Heart left ventricle (tissue), 16 donors: ENCODE measurements around the gene FABP3. TPM values are rescaled to one million over a fixed set of nuclear protein-coding genes. Genes with fewer than 3 reads are reported as not detected.
A peak's percentile ranks its signal among the peaks of the same experiment; 100 is the strongest.

Experiments
- ATAC-seq, 4 donors: fragments of 200-7000 bp; cut with Tn5 transposase; one replicate each; pipeline ENCODE4 v1.9.1; 2020 to 2022; ENCODE audit warnings: moderate library complexity in 4 of 4, mild to moderate bottlenecking in 3 of 4, moderate number of reproducible peaks in 1 of 4
- DNase-seq, 5 donors: peaks; one replicate each; pipeline ENCODE4 v3.0.0-alpha.2; 2020
- H3K27ac ChIP-seq, 12 donors: fragments of 200-600 bp; sonication (generic) in 4 of 12; one replicate each; pipeline versions ENCODE4 v1.5.0 to v1.8.0; 2016 to 2022; ENCODE audit warnings: mild to moderate bottlenecking in 2 of 12
- H3K27me3 ChIP-seq, 9 donors: fragments of 200-600 bp; sonication (generic) in 2 of 9; one replicate each; pipeline versions ENCODE4 v1.5.1 to v1.8.0; 2016 to 2022; ENCODE audit warnings: mild to moderate bottlenecking in 3 of 9
- H3K36me3 ChIP-seq, 9 donors: fragments of 200-600 bp; sonication (generic) in 2 of 9; one replicate each; pipeline versions ENCODE4 v1.5.0 to v1.8.0; 2018 to 2022; ENCODE audit warnings: mild to moderate bottlenecking in 2 of 9
- H3K4me1 ChIP-seq, 12 donors: fragments of 200-600 bp; sonication (generic) in 4 of 12; one replicate each; pipeline versions ENCODE4 v1.5.0 to v1.8.0; 2016 to 2022; ENCODE audit warnings: mild to moderate bottlenecking in 3 of 12
- H3K4me3 ChIP-seq, 12 donors: fragments of 200-600 bp; sonication (generic) in 4 of 12; one replicate each; pipeline versions ENCODE4 v1.5.0 to v1.8.0; 2017 to 2022; ENCODE audit warnings: mild to moderate bottlenecking in 9 of 12, moderate library complexity in 4 of 12
- H3K9me3 ChIP-seq, 12 donors: fragments of 200-600 bp; sonication (generic) in 4 of 12; one replicate each; pipeline versions ENCODE4 v1.5.0 to v1.8.0; 2016 to 2022; ENCODE audit warnings: mild to moderate bottlenecking in 1 of 12
- POLR2A ChIP-seq, 2 donors: fragments of 450-650 bp; IDR thresholded peaks; one replicate each; pipeline ENCODE4 v1.6.1; 2017; ENCODE audit warnings: antibody characterized with exemption in 2 of 2, mild to moderate bottlenecking in 2 of 2, moderate library complexity in 2 of 2
- WGBS, 4 donors: extraction: QIAGEN DNeasy Blood & Tissue Kit in 2 of 4; methylation state at CpG; one replicate each; pipeline versions ENCODE4 v1.1.5 to v1.1.7; 2013 to 2018; 5-methylcytosine and 5-hydroxymethylcytosine counted together
- intact Hi-C, 10 donors: fragments of 100-400 bp; cut with DNase I; formaldehyde crosslinking; loops; one replicate each; pipeline versions ENCODE4 v1.11.1 to v1.14.2; 2022
- polyA plus RNA-seq, 2 donors: library from polyadenylated mRNA; stranded (reverse); fragments of 200-250 nt; gene quantifications; one replicate each; pipeline ENCODE4 v1.2.3, GENCODE V29; 2013
- total RNA-seq, 9 donors: library from RNA; depleted of rRNA in 2 of 9; stranded (reverse); fragments of >200 nt in 2 of 9; fragmentation: NEBNext Ultra II Directional in 3 of 9; extraction: Animal tissue kit (Norgen Biotek cat#: 25700) in 3 of 9; gene quantifications; one replicate each; pipeline versions ENCODE4 v1.1.0 to v1.2.4, GENCODE V29; 2016 to 2023
- TF ChIP-seq, protein P1 (sequence below), 12 donors: fragments of 200-600 bp; sonication (generic) in 4 of 12; IDR thresholded peaks; one replicate each; pipeline versions ENCODE4 v1.5.0 to v1.8.0; 2018 to 2022; ENCODE audit warnings: antibody characterized with exemption in 12 of 12, mild to moderate bottlenecking in 5 of 12
- donor health status: ischemic (EF 13 %, LVEDD 7.1; RV severe dilation, severe dysfunction).
- donor health status: healthy with polysubstance abuse.
- donor health status: DM: no; HTN: yes; CAD: no.
- donor health status: DM: no; HTN: no; CAD: no.
- donor health status: ischemic (EF 25% LVEDD 6.9; RV normal size, moderate dysfunction).
- donor health status: ischemic (EF 25% LVEDD 5.7; RV mildly dilated, moderate dysfunction).
- donor health status: healthy.
- donor health status: DM: yes; HTN: yes; CAD: no.
- donor health status: ischemic (EF 35%, LVEDD 5.7; RV mildly dilated, moderate dysfunction).
- donor health status: nonischemic (EF 11% LVEDD 7.7; RV severe dilation, severe dysfunction).
- donor health status: DM: yes; HTN: yes; CAD: no.
- donor health status: PGD.
- donor health status: ischemic (EF 29% LVEDD 5.4; RV normal size, mild dysfunction).
- donor health status: nonischemic (EF 23%, LVEDD 6.1; RV moderate dilation, normal function).

FABP3 gene
- total and polyA plus RNA-seq, 11 donors = 2,591 to 10,560 (median 5,230) TPM

GRCh38 chr1:31376375-31377134, 3.7 kb upstream of the FABP3 start:
- no peaks in the 10 kb centered on the region for H3K36me3 ChIP-seq
- ATAC-seq (no peak), DNase-seq (no peak)
- H3K9me3 ChIP-seq = no peaks in the 10 kb centered on the region
- no peaks in the 10 kb centered on the region for H3K27me3 ChIP-seq
- peaks cover 0 to 39% (median 19%) of the 10 kb centered on the region in 12 donors for H3K4me1 ChIP-seq
- no peak for TF ChIP-seq POLR2A (IDR thresholded peaks at IDR 0.05)
- H3K27ac ChIP-seq = peak overlapping the region in 2 of 12 donors; percentile 91 to 97
- H3K4me3 ChIP-seq = no peak overlapping the region
- 67 to 75% (median 69%) methylated on average over 8 of the region's 8 CpGs for WGBS, 4 donors
- intact Hi-C loops = no loop called here

DNA sequence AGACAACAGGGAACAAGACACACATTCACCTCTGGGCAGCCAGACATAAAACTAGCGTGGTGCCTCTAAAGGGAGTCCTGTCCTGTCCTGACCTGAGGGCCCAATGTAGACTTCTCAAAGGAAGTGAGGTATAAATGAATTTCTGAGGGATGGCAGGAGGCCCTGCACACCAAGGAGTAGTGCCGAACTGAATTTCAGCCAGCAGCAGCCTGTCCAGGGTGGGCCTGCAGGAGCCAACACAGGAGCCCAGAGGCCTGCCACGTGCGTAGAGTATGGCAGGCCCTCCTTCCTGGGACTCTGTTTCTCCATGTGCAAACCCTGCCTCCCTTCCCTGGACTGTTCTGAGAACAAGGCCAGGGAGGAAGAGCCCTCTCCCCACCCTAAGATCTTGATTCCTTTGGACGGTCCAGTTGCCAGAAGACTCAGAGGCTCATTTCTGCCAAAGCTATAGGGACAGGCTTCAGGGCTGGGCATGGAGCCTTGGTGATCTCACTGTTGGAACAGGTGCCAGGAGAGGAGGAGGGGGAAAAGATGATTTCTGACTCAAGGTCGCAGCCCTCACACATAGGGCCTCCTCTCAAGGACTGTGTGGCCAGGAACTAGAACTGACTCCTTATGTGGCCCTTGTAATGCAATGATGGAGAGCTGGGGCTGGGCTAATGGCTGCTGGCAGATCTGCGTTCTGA, 1.8 kb upstream of the FABP3 start:
- Histone ChIP-seq H3K27me3 (no peaks in the 10 kb centered on the region), H3K4me3 (no peak overlapping the region), H3K36me3 (peaks cover 0 to 3% (median 0%) of the 10 kb centered on the region in 9 donors), H3K27ac (peak overlapping the region; percentile 87 to 99 (median 95)), H3K9me3 (no peaks in the 10 kb centered on the region), H3K4me1 (peaks cover 0 to 36% (median 16%) of the 10 kb centered on the region in 12 donors)
- TF ChIP-seq, protein P1, sequence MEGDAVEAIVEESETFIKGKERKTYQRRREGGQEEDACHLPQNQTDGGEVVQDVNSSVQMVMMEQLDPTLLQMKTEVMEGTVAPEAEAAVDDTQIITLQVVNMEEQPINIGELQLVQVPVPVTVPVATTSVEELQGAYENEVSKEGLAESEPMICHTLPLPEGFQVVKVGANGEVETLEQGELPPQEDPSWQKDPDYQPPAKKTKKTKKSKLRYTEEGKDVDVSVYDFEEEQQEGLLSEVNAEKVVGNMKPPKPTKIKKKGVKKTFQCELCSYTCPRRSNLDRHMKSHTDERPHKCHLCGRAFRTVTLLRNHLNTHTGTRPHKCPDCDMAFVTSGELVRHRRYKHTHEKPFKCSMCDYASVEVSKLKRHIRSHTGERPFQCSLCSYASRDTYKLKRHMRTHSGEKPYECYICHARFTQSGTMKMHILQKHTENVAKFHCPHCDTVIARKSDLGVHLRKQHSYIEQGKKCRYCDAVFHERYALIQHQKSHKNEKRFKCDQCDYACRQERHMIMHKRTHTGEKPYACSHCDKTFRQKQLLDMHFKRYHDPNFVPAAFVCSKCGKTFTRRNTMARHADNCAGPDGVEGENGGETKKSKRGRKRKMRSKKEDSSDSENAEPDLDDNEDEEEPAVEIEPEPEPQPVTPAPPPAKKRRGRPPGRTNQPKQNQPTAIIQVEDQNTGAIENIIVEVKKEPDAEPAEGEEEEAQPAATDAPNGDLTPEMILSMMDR (IDR thresholded peaks at IDR 0.05) = no peak
- no peak for TF ChIP-seq POLR2A (IDR thresholded peaks at IDR 0.05)
- peak; percentile 4 to 42 (median 29) for ATAC-seq
- intact Hi-C loops = no loop called here
- DNase-seq = peak in 4 of 5 donors; percentile 59 to 74 (median 63)
- WGBS, 4 donors = 60 to 75% (median 61%) methylated on average over 6 to 7 of the region's 7 CpGs

DNA sequence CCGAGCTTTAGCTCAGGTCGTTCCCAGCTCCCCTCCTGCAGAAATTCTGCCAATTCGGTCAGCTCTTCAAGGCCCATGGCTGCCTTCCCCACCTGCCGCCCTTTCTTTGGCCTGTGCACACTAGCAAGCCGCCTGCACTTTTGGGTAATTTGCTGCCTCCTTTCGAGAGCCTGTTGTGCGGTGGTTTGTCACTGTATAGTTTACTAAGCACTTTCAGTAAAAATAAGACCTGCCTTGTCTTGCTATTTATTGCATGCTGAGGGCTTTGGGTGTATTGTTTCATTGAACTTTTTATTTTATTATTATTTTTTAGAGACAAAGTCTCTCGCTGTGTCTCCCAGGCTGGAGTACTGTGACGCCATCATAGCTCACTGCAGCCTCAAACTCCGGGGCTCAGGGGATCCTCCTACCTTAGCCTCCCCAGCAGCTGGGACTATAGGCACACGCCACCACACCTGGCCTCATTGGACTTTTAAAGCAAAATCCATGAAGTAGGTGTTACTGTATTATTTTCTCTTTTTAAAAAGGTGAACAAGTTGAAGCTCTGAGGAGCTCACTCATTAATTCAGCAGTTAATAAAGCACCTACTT, 1.1 kb upstream of the FABP3 start:
- H3K4me1 ChIP-seq = peaks cover 0 to 36% (median 15%) of the 10 kb centered on the region in 12 donors
- DNase-seq = no peak
- H3K27me3 ChIP-seq = no peaks in the 10 kb centered on the region
- no peaks in the 10 kb centered on the region for H3K9me3 ChIP-seq
- H3K4me3 ChIP-seq = peak overlapping the region in 9 of 12 donors; percentile 57 to 85 (median 67)
- H3K27ac ChIP-seq = peak overlapping the region; percentile 87 to 99 (median 95)
- 25 to 32% (median 29%) methylated on average over 11 of the region's 11 CpGs for WGBS, 4 donors
- peaks cover 0 to 3% (median 0%) of the 10 kb centered on the region in 9 donors for H3K36me3 ChIP-seq
- no peak for ATAC-seq
- no peak for TF ChIP-seq POLR2A (IDR thresholded peaks at IDR 0.05)
- TF ChIP-seq, protein P1 (IDR thresholded peaks at IDR 0.05) = no peak
- intact Hi-C loops = loop anchor here in 1 of 10 donors (1.0 kb wide), 1 partner anchor 7 kb away; no protein-coding TSS in a partner anchor

DNA sequence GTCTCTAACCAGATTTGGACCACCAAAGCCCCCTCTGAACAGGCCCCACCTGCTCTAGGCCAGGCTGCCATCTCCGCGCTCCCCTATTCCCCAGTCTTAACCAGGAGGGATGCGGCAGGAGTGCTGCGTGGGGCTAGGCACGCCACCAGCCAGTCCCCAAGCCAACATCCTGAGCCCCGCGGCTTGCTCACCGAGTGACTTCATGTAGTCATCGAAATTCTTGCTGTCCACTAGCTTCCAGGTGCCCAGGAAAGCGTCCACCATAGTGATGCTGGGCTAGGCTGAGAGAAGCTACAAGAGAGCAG, 173 bp downstream of the FABP3 start:
- peaks cover 0 to 38% (median 23%) of the 10 kb centered on the region in 12 donors for H3K4me1 ChIP-seq
- no peaks in the 10 kb centered on the region for H3K27me3 ChIP-seq
- ATAC-seq (no peak), DNase-seq (no peak)
- 10 to 24% (median 21%) methylated on average over 9 to 10 of the region's 10 CpGs for WGBS, 4 donors
- TF ChIP-seq, protein P1 (IDR thresholded peaks at IDR 0.05) = no peak
- peak; percentile 44 to 96 for TF ChIP-seq POLR2A (IDR thresholded peaks at IDR 0.05)
- peak overlapping the region; percentile 39 to 85 (median 64) for H3K4me3 ChIP-seq
- intact Hi-C loops = loop anchor here in 1 of 10 donors (1.0 kb wide), 1 partner anchor 9 kb away; no protein-coding TSS in a partner anchor
- H3K27ac ChIP-seq = peak overlapping the region; percentile 87 to 99 (median 95)
- H3K36me3 ChIP-seq = peaks cover 0 to 13% (median 7%) of the 10 kb centered on the region in 9 donors
- no peaks in the 10 kb centered on the region for H3K9me3 ChIP-seq
